Mucosa of descending colon (tissue), 3 donors: Measurements from ENCODE around the gene QSER1. TPM values are rescaled to one million over a fixed set of nuclear protein-coding genes. Genes with fewer than 3 reads are reported as not detected.
"Not testable (repeated sequence)": the region's sequence is repeated elsewhere in the genome, so short reads cannot be mapped to it uniquely, and the experiment has no call there.

Experiments
- ATAC-seq: fragments of 200-7000 bp; cut with Tn5 transposase; one replicate; pipeline ENCODE4 v1.9.1; 2020; ENCODE audit warnings: mild to moderate bottlenecking, moderate library complexity
- DNase-seq, 3 donors: peaks; one replicate each; pipeline ENCODE4 v3.0.0-alpha.2; 2020
- H3K36me3 ChIP-seq: fragments of 200-600 bp; one replicate; pipeline ENCODE4 v1.8.0; 2021; ENCODE audit warnings: low read depth, mild to moderate bottlenecking
- H3K4me1 ChIP-seq: fragments of 200-600 bp; one replicate; pipeline ENCODE4 v1.8.0; 2021; ENCODE audit warnings: low read depth, mild to moderate bottlenecking
- H3K4me3 ChIP-seq: fragments of 200-600 bp; one replicate; pipeline ENCODE4 v1.8.0; 2021; ENCODE audit warnings: mild to moderate bottlenecking
- H3K9me3 ChIP-seq: fragments of 200-600 bp; one replicate; pipeline ENCODE4 v1.8.0; 2021; ENCODE audit warnings: mild to moderate bottlenecking
- CTCF ChIP-seq: fragments of 200-600 bp; IDR thresholded peaks from one replicate; pipeline ENCODE4 v1.8.0; 2022; ENCODE audit warnings: antibody characterized with exemption, mild to moderate bottlenecking
- intact Hi-C, 2 donors: fragments of 100-400 bp; cut with DNase I in 1 of 2; cut with micrococcal nuclease in 1 of 2; formaldehyde crosslinking; loops; one replicate each; pipeline versions ENCODE4 v1.11.0 to v1.11.1; 2022; cut with DNase I, micrococcal nuclease
- total RNA-seq, 3 donors: library from RNA; stranded (reverse); fragmentation: NEBNext Ultra II Directional in 2 of 3; extraction: Animal tissue kit (Norgen Biotek cat#: 25700) in 2 of 3; gene quantifications; one replicate each; pipeline versions ENCODE4 v1.2.1 to v1.2.4, GENCODE V29; 2021 to 2023
- donor health status: DM: no; HTN: no; CAD: no; lungs with moderate emphysema.
- donor health status: DM: no; HTN: no; CAD: no.
- donor health status: DM: no; HTN: yes; CAD: no.

QSER1 gene
- total RNA-seq, 3 donors from 2014 or later = 20.3 to 30.1 (median 25.9) TPM

GRCh38 chr11:33027233-33027632 lies 134.6 kb downstream of the QSER1 start:
- TF ChIP-seq CTCF = no peak
- Histone ChIP-seq H3K9me3 (no peaks in the 10 kb centered on the region), H3K36me3 (no peaks in the 10 kb centered on the region), H3K4me1 (no peaks in the 10 kb centered on the region), H3K4me3 (no peak overlapping the region)
- no peak for ATAC-seq
- DNase-seq = no peak
- intact Hi-C loops = no loop called here

GRCh38 chr11:33027846-33028536 lies 135.4 kb downstream of the QSER1 start:
- Histone ChIP-seq H3K9me3 (no peaks in the 10 kb centered on the region), H3K4me3 (no peak overlapping the region), H3K36me3 (no peaks in the 10 kb centered on the region), H3K4me1 (no peaks in the 10 kb centered on the region)
- intact Hi-C loops = no loop called here
- no peak for TF ChIP-seq CTCF
- ATAC-seq (no peak), DNase-seq (no peak)

- H3K36me3 ChIP-seq = no peaks in the 10 kb centered on the region
- ATAC-seq (no peak), DNase-seq (no peak)
- no peak for TF ChIP-seq CTCF
- no peaks in the 10 kb centered on the region for H3K9me3 ChIP-seq
- H3K4me3 ChIP-seq = no peak overlapping the region
- no peaks in the 10 kb centered on the region for H3K4me1 ChIP-seq
- intact Hi-C loops = no loop called here
These were observed 135.9 kb downstream of the QSER1 start for GRCh38 chr11:33028537-33028914.

GRCh38 chr11:33029218-33029617 lies 136.6 kb downstream of the QSER1 start:
- H3K4me3 ChIP-seq, intact Hi-C loops, DNase-seq, H3K9me3 ChIP-seq, ATAC-seq, H3K36me3 ChIP-seq, H3K4me1 ChIP-seq: not testable (repeated sequence)

Other genes starting within 250 kb of the QSER1 start
- gene CCDC73, start 98.1 kb upstream of the QSER1 start, total RNA-seq = not detected
- 10 to 100 TPM in 2 of 3 donors, 1 to 10 TPM in 1; 8.6 to 18.9 (median 15.1) TPM for gene PRRG4, start 62.9 kb upstream of the QSER1 start, total RNA-seq
- 10 to 100 TPM in 1 of 3 donors, 1 to 10 TPM in 2; 7.4 to 10.7 (median 7.6) TPM for gene DEPDC7, start 123.1 kb downstream of the QSER1 start, total RNA-seq
- 10 to 100 TPM; 24.8 to 51.6 (median 31.3) TPM for gene TCP11L1, start 146.8 kb downstream of the QSER1 start, total RNA-seq